ENCODE data around the gene CRYBA1. TPM values are rescaled to one million over a fixed set of nuclear protein-coding genes. Genes with fewer than 3 reads are reported as not detected.

The CRYBA1 gene
- total and polyA plus RNA-seq, 2 donors (not counting 3 experiments of a cell fraction or from before 2014, with no cell fraction given), result not detected

DNA sequence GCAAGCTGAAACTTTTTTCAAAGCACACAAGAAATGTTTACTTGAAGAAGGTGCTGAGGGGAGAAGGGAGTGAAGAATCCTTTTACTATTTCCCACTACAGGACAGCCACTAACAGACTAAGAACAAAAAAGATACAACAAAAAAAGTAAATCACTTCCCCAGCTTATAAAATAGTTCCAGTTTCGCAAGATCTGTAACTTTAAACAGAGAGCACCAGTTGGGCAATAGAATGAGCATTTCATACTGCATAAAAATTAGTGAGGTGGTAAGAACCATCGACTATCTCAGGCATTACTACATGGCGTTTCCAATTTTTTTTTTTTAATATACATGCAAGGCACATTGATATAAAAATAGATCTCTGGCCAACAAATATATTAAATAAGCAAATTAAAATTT is 11.1 kb downstream of the CRYBA1 start:
- no peak overlapping the region for H3K27ac ChIP-seq (ENCODE audit: insufficient read depth, low read depth, low read length)
- intact Hi-C loops (cut with micrococcal nuclease), result loop anchor here (5.0 kb wide), 1 partner anchor 35 kb away; the partner anchor contains the start of gene NUFIP2
- CTCF ChIA-PET, result interaction anchor here (0.6 to 4.6 kb wide), 16 partner anchors 8 to 279 kb away, joined by 3 to 41 read pairs (median 5); partner anchors contain the start of gene NUFIP2
- no peak overlapping the region for H3K4me3 ChIP-seq (replicated peaks in 1 of 3; ENCODE audit: insufficient read depth in 1 of 3, low read depth in 1 of 3, low read length in 3 of 3)
- H3K36me3 ChIP-seq (ENCODE audit: control insufficient read depth in 2 of 2, extremely low read depth in 1 of 2, insufficient read depth in 2 of 2, low read length in 2 of 2), result peaks cover 0 to 13% of the 10 kb centered on the region in 2 experiments
- peaks cover 15% of the 10 kb centered on the region for H3K79me2 ChIP-seq (ENCODE audit: control insufficient read depth, insufficient read depth, low read length)
- H3K4me1 ChIP-seq (ENCODE audit: control insufficient read depth, extremely low read depth, insufficient read depth, low read length), result peaks cover 29% of the 10 kb centered on the region
- TF ChIP-seq POLR2A (IDR thresholded peaks at IDR 0.05; ENCODE audit: low read depth, low read length) (no peak), POLR2AphosphoS5 (IDR thresholded peaks at IDR 0.05; ENCODE audit: insufficient read depth, low read depth, low read length) (no peak), EZH2 (IDR thresholded peaks at IDR 0.05; ENCODE audit: borderline replicate concordance, low read depth, low read length, severe bottlenecking) (no peak)
- FAIRE-seq (no peak), DNase-seq (ENCODE audit: low read depth, low spot score) (no peak)
- no peaks in the 10 kb centered on the region for H3K27me3 ChIP-seq (ENCODE audit: control insufficient read depth in 2 of 2, insufficient read depth in 2 of 2, low read length in 2 of 2)
- BruUV-seq (replicated peaks), result no TSS peak
- POLR2A ChIA-PET, result no interaction called here
- no peaks in the 10 kb centered on the region for H3K9me3 ChIP-seq (replicated peaks; ENCODE audit: control insufficient read depth, insufficient read depth, low read length)
- H4K20me1 ChIP-seq (replicated peaks; ENCODE audit: control insufficient read depth, extremely low read depth, insufficient read depth, low read length), result peaks cover 11% of the 10 kb centered on the region
- dilution Hi-C loops (cut with MboI; ENCODE audit: extremely low pct_ligation_motif_present, low sequenced_read_pairs), result no loop called here
- H3K9me1 ChIP-seq (replicated peaks; ENCODE audit: control insufficient read depth, extremely low read depth, insufficient read depth, low read length), result no peaks in the 10 kb centered on the region
- no peak overlapping the region for H3K4me2 ChIP-seq (ENCODE audit: insufficient read depth, low read length)
- no peak overlapping the region for H3K9ac ChIP-seq (replicated peaks; ENCODE audit: extremely low read depth, insufficient read depth, low read length)
- H2AFZ ChIP-seq (ENCODE audit: low read depth, low read length), result no peak overlapping the region

DNA sequence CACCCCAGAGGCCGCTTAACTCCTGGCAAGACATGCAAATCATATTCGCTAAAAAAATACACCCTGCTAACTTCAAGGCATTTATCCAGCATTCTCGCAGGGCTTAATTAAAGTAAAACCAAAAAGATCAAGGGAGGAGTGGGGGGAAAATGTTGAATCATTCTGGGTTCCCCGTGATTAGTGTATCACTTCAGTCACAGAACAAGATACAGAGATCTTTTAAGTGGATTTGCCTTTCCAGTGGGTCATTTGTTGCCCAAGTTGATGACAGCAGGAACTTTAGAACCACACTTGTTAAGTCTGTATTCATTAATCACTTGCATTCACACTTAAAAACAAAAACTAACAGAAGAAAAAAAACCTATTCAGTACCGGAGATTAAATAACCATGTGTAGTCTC is 17.3 kb downstream of the CRYBA1 start:
- no peak for FAIRE-seq
- H3K4me2 ChIP-seq (ENCODE audit: insufficient read depth, low read length), result no peak overlapping the region
- no peak for DNase-seq (ENCODE audit: low read depth, low spot score)
- no peak overlapping the region for H2AFZ ChIP-seq (ENCODE audit: low read depth, low read length)
- no peaks in the 10 kb centered on the region for H3K4me1 ChIP-seq (ENCODE audit: control insufficient read depth, extremely low read depth, insufficient read depth, low read length)
- TF ChIP-seq FOS (IDR thresholded peaks at IDR 0.05; ENCODE audit: borderline replicate concordance, insufficient read depth, low read length), result no peak
- no peak for TF ChIP-seq EZH2 (IDR thresholded peaks at IDR 0.05; ENCODE audit: borderline replicate concordance, low read depth, low read length, severe bottlenecking)
- no peak for TF ChIP-seq CTCF (IDR thresholded peaks at IDR 0.05; ENCODE audit: extremely low read depth in 1 of 2, insufficient read depth in 1 of 2, low read depth in 1 of 2, low read length in 2 of 2)
- TF ChIP-seq JUN (IDR thresholded peaks at IDR 0.05; ENCODE audit: borderline replicate concordance, insufficient read depth, insufficient read length, low read depth), result no peak
- no peak for TF ChIP-seq POLR2A (IDR thresholded peaks at IDR 0.05; ENCODE audit: low read depth, low read length)
- no peak for TF ChIP-seq MAX (IDR thresholded peaks at IDR 0.05; ENCODE audit: insufficient read depth, insufficient read length)
- TF ChIP-seq POLR2AphosphoS5 (IDR thresholded peaks at IDR 0.05; ENCODE audit: insufficient read depth, low read depth, low read length), result no peak
- TF ChIP-seq MYC (IDR thresholded peaks at IDR 0.05; ENCODE audit: low read depth, low read length), result no peak
- no peak for TF ChIP-seq GATA2 (IDR thresholded peaks at IDR 0.05; ENCODE audit: insufficient read depth, insufficient read length, low read depth, low read length)
- H3K27me3 ChIP-seq (ENCODE audit: control insufficient read depth in 2 of 2, insufficient read depth in 2 of 2, low read length in 2 of 2), result no peaks in the 10 kb centered on the region
- peaks cover 3 to 33% of the 10 kb centered on the region in 2 experiments for H3K36me3 ChIP-seq (ENCODE audit: control insufficient read depth in 2 of 2, extremely low read depth in 1 of 2, insufficient read depth in 2 of 2, low read length in 2 of 2)
- no peak overlapping the region for H3K27ac ChIP-seq (ENCODE audit: insufficient read depth, low read depth, low read length)
- H3K9me1 ChIP-seq (replicated peaks; ENCODE audit: control insufficient read depth, extremely low read depth, insufficient read depth, low read length), result no peaks in the 10 kb centered on the region
- CTCF ChIA-PET, result interaction anchor here (1.5 kb wide), 1 partner anchor 27 kb away, joined by 4 read pairs; no protein-coding TSS in a partner anchor
- no peak overlapping the region for H3K4me3 ChIP-seq (replicated peaks in 1 of 3; ENCODE audit: insufficient read depth in 1 of 3, low read depth in 1 of 3, low read length in 3 of 3)
- H4K20me1 ChIP-seq (replicated peaks; ENCODE audit: control insufficient read depth, extremely low read depth, insufficient read depth, low read length), result peaks cover 16% of the 10 kb centered on the region
- POLR2A ChIA-PET, result no interaction called here
- H3K9me3 ChIP-seq (replicated peaks; ENCODE audit: control insufficient read depth, insufficient read depth, low read length), result no peaks in the 10 kb centered on the region
- dilution Hi-C loops (cut with MboI; ENCODE audit: extremely low pct_ligation_motif_present, low sequenced_read_pairs) (no loop called here), intact Hi-C loops (cut with micrococcal nuclease) (no loop called here)
- H3K79me2 ChIP-seq (ENCODE audit: control insufficient read depth, insufficient read depth, low read length), result peaks cover 42% of the 10 kb centered on the region
- no peak overlapping the region for H3K9ac ChIP-seq (replicated peaks; ENCODE audit: extremely low read depth, insufficient read depth, low read length)
- no TSS peak for BruUV-seq (replicated peaks)
